HG02642 (cell line): ENCODE measurements around the gene OPCML.

Source experiments
- ATAC-seq: cut with Tn5 transposase; IDR thresholded peaks from one replicate; pipeline ENCODE4 v1.9.1; 2021; ENCODE audit warnings: mild to moderate bottlenecking; ENCODE audit not compliant: unreplicated experiment, poor library complexity

Gene OPCML

DNA sequence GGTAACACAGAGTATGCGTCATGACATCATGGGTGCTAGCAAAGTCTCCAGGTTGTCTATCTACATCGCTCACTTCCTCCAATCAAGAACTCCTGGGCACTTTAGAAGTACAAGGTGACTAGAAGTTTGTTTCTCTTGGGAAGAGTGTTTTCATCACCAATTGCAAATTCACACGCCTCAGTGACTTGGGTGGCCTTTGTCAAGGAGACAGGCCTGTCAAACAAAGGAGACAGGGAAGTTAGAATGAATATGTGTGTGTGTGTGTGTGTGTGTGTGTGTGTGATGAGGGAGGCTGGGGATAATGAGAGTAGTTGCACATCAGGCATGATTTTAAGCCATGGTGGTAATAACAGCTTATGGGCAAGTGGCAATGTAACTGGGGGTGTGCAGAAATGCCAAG lies 953.2 kb downstream of the OPCML start:
- no peak for ATAC-seq

DNA sequence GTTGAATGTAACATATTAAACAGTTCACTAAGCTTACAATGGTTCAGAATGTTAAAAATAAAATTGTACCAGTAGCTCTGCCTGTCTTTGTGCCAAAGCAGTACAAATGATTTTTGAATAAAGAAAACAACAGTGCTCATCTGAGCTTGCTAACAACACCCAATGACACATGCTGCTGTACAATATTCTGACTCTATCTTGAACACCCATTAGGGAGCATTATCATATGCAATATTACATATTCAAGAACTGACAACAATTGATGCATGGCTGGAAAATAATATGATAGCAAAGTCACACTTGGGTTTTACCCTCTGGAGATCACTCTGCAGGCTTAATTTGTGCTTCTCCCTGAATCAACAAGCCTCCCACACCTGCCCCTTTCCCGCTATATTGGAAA lies 953.7 kb downstream of the OPCML start:
- ATAC-seq = no peak

DNA sequence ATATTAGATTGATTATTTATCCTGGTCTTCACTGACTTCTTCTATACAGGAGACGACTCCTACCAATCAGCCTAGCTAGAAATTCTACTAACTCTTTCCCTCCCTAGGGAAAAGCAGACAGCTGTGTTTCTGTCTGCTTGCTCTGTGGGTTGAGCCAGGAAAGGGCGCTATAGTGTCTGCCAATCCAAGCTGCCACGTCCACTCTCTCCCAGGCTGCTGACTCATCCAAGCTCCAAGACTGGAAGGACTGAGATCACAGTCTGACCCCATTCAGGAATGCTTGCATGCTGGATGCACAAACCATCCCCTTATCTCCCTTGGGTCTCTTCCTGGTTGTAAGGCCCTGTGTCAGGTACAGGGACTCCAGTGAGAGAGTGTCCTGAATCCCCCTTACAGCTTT lies 955.6 kb downstream of the OPCML start:
- no peak for ATAC-seq

DNA sequence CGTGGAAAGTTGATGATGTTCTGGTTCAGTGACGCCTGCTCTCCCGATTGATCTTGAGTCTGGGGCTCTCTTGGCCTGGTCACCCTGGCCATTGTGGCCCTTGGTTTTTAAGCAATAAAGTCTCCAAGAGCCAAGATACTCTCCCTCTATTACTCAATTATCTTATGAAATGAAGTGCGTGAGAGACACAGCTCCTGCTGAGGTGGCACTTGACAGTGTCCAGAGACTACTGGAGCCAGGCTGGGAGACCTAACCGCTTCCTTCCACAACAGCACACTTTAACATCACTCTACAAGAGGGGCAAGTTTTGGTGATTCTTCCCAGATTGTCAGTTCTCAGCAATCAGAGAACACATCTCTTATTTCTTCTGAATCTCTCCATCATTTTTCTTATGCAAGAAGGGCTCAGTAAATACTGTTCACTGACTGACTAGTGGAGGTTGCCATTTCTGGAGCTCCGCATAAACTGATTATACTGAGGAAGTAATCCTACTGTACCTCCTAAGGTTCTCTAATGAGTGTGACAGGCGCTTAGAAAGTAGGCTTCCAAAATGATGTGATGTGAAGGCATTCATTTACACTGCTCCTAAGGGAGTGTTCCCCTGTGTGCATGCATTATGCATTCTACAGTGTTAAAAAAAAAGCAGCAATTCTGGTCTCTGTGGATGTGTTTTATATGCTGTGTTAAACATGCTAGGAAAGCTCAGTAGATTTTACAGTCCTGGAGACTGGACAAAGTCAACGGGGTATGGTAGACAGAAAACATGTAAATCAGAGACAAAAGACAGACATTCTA lies 968.0 kb downstream of the OPCML start:
- no peak for ATAC-seq

DNA sequence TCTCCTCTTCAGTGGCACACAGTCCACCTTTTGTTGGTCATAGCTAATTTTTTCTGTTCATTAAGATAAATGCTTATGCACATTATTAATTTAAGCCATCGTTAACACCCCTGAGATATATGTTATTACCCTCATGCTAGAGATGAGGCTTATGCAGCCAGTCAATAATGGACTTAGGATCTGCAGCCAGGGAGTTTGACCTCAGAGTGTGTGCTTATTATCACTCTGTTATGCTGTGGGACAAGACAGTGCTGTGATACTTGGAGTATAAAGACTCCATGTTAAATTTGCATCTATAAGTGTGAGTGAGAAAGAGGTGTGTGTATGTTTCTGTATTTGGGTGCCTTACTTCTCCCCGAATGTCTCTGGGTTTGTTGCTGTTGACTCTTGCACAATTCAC lies 969.3 kb downstream of the OPCML start:
- no peak for ATAC-seq

DNA sequence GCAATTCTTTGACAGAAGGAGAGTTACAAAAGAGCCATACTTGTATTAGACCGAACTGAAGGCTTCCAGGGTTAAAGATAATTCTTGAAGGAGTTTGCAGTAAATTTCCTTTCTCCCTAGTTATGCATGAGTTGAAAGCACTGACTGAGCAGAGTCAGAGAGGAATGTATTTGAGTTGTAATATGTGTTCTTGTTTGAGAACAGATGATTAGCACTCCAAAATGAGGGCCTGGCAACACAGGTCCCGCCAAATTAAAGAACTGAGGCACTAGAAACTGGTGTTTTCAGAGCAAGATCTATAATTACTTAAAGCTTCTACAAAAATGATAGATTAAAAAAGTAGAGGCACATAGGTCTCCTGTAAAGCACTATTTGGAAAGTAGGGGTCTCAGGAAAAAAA lies 970.4 kb downstream of the OPCML start:
- no peak for ATAC-seq

DNA sequence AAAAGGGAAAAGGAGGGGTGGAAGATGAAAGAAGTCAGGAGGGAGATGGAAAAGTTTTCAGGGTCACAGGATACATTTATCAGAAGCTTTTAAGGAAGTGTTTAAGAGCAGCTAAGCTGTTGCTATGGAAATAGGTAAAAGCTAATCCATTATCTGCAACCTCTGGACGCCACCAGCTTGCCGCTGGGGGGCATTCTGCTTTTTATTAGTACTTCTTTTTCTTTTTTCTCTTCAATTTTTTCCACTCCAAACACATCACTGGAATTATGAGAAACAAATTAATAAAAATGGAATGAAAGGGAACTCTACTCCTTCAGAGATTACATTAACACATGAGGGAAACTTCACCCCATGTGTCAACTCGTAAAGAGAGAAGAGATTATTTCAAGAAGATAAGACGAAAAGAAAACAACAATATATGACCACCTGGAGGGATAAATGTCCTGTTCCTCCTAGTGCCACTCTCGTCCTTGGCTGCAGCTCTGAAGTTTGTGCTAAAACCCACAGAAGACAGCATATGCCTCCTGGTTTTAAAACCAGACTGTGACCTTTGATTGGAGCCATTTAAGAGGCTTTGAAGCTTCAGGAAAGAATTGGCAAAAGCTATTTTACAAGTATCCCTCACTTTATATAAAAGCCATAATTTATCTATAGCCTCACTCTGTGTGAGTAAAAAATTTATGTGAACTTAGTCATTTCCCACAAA lies 972.8 kb downstream of the OPCML start:
- no peak for ATAC-seq

DNA sequence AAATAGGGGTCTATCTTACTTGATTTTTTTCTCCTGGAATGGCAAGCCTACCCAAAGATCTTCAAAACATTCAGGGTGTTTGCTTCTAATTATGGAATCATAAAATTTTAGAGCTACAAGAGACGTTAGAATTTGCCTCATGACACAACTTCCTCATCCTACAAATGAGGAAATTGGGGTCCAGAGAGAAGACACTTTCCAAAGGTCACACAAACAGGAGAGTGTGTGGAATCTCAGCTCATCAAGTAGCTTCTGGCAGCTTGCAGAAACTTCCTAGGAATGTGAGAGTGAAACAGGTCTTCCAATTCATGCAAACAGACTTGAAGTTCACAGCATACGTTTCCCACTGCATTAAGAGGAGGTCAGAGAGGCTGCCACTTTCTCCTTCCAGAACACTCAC lies 976.0 kb downstream of the OPCML start:
- no peak for ATAC-seq

DNA sequence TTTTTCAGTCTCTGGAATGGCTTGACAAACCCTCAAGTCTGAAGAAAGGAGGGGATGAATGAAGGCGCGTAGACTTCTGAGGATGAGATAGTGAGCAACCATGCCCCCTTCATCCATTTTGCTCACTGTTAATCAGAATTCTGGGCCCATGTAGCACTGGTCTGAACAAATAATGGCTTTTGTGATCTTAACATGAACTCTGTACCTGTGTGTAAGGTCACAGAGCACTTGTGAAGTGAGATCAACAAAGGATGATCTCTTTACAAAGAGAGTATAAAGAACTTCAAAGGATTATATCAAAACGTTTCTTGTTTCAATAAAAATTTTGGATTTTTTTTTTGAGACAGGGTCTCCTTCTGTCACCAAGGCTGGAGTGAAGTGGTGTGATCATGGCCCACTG lies 976.7 kb downstream of the OPCML start:
- ATAC-seq = no peak

DNA sequence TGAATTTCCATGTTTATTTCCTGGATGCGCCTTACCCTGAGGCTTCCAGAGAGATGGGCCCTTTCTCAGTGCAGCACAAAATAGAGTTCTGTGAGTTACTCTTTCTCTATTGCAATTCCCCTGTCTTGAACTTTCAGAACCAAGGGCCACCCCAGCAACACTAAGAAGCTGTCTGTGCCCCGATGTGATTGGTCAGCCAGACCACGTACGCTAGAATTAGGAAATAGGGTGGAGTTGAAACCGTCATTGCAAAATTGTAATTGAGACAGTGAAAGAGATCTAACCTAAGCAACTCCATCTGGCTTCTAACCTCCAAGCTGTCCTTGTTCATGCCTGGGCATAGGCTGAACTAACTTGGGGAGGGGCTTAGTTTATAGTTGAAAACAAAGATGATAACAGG lies 981.3 kb downstream of the OPCML start:
- ATAC-seq = no peak

DNA sequence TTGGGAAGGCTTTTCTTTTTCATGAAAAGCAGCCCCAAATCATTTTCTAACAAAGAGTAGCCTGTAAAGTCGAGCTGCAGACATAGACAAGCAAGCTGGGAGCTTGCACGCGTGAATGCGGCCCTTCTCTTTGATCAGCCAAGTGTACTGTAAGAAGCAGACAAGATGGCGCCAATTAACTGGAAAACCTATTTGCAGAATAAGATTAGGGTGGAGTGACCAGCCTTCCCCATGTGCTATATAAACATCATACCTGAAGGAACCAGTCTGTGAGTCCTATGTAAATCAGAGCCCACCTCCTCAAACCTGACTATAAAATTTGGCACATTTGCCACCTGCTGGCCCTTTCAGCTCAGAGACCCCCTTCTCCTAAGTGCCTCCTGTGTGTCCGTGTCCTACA lies 982.7 kb downstream of the OPCML start:
- ATAC-seq = no peak

DNA sequence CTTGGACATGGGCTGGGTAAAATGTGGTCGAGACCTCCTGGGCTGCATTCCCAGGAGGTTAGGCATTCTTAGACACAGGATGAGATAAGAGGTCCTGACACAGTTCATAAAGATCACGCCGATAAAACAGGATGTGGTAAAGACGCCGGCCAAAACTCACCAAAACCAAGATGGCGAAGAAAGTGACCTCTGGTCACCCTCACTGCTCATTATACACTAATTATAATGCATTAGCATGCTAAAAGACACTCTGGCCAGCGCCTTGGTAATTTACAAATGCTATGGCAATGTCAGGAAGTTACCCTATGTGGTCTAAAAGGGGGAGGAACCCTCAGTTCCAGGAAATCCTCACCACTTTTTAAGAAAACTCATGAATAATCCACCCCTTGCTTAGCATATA lies 983.3 kb downstream of the OPCML start:
- no peak for ATAC-seq

DNA sequence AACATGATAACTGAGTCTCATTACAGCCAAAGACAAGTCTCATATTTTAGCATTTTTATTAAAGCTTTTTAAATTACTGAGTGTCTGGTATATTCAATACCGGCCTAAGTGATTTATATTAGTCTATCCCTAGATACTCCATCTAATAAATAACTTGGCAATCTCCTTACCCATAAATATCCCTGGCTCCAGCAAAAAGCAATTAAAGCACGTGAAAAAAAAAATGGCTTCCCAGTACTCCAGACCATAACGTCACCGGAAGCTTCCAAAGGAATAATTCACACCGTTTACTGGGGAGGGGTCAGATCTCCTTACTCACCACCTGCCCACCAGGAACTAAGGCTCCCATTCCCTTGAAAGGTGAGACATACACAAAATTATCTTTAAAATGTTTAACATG lies 988.3 kb downstream of the OPCML start:
- ATAC-seq = no peak

DNA sequence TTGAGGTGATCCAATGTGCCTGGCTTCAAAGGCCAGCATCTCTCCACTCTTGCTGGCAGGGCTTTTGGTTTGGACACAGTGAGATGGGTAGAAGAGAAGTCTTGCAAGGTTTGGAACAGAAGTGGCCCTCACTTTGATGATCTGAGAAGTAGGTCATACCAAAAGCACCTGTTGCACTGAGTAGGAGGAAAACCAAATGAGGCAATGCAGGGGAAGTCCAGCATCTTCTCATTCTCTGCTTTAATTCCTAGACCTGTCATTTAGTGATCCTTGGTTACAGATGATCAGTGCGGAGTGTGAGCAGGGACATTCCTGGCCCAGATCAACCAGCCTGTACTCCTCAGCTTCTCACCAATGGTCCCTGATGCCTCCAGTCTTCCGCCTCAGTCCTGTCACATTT lies 990.5 kb downstream of the OPCML start:
- no peak for ATAC-seq

DNA sequence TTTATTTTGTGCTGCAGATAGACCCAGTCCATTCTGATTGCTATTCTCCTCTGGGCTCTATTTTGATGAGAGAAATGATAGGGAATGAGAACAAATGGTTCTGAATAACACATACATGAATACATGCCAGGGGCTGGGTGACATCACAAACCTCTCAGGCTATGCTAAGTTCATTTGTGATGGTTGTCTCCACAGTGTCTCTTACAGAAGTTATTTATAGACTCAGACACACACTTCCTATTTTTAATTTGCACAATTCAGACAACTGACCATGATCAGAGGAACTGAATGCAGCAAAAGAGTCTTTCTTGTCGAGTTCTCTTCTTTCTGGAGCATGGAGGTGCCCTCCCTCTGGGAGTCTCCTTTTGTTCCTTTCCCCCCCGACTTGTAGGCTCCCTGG lies 991.7 kb downstream of the OPCML start:
- no peak for ATAC-seq

DNA sequence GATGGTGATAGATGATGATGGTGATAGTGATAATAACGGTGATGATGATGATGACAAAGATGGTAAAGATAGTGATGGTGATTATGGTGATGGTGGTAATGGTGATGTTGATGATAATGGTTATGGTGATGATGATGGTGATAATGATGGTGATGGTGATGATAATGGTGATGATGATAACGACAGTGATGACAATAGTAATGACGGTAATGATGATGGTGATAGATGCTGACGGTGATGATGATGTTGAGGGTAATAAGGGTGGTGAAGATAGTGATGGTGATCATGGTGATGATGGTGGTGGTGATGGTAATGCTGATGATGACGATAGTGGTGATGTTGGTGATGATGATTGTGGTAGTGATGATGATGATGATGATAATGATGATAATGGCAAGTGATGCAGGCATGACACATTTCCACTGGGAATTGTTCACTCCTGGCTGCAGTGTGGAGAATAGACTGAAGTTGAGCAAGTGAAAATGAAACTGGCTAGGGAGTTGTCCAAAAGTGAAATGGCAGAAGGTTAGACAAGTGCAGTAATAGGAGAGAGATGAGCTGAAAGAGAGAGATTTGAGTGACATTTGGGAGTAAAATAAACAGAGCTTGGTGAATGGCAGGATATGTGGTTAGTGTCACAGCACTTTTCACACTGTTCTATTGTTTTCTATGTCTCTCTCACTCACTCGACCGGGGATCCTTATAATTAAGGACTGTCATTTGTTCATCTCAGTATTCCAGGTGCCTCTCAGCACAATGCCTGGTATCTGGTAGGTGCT lies 992.5 kb downstream of the OPCML start:
- ATAC-seq = no peak

DNA sequence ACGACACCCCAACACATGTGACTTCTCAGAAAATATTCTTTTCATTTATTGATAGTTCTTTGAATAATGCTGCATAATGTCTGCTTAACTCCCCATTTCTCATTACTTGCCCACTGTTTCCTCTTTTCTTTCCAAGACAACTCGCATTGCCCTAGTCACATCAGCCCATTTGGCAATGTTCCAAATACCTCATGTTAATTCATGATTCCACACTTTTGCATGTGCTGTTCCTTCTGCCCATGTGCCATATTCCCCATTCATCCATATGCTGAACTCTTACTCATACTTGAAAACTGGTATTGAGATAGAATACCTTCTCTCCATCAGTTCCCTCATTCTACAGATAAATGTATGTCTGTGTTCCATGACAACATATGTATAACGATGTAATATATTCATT lies 993.7 kb downstream of the OPCML start:
- ATAC-seq = no peak

DNA sequence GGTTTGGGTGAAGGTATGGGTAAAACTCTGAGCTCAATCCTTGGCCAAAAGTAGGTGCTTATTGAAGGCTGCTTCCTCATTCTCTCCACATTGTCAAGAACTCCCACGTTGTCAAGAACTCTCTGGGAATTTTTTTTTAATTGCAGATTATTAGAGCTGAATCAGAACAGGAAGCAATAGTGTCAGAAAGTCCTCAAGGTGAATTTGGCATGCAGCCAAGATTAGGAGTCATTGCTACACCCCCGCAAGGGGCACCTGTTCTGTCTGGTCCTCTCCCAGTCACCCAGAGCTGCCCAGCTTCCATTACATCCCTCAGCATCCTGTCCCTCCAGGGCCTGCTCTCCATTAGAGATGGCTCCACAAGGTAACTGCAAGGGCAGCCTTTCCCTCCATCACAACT lies 996.5 kb downstream of the OPCML start:
- no peak for ATAC-seq

DNA sequence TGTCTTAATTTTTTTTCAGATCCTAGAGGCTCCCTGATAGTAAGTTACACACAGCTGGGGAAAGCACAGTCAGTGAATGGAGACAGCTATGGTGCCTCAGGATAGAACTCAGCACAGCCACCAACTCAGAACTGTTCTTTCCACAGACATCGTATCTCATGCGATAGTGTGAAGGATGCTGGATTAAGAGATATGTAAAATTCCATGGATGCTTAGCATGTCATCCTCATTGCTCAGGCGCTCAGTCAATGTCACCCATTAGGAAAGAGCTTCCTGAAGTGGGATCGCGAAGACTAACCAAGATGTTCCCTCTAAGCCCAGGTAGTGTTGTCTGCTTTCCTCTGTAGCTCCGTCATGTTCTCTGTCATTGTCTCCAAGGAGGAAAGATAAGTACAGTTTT lies 1000.4 kb downstream of the OPCML start:
- no peak for ATAC-seq

DNA sequence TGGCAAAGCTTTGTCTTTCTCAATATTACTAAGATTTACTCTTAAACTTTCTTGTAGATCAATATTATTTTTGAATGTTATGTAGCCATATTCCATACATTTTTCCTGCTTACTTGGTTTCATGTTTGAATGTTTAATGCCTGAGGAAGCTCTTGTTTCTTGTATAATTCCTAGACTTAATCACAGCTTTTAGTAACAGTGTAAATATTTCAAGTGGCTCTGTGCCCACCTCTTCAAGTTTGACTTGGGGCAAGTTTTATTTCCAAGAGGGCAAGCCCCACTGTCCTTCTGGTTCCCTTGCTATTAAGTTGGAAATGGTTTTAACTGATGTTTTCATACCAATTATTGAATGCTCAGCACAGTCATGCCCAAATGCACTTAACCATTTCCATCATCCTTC lies 1004.1 kb downstream of the OPCML start:
- ATAC-seq = no peak

DNA sequence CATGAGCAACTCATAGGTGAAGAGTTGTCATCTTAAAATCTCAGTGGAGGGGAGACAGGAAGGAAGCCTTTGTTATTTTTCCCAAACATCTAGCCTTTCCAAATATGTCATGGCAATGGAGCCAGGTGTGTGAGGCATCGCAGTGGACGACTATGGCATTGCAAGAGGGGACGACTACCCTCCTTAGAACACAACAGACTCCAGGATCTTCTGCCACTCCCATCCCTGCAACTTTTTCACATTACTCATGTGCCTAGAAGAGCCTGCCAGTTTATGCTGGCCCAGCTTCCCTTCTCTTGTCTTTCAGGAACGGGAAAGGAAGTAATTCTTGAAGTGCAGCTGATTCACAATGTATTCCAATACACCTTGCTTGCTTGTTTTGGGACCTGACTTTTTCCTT lies 1008.4 kb downstream of the OPCML start:
- ATAC-seq = no peak
